ENCODE data around the gene KPNA6. TPM values are rescaled to one million over a fixed set of nuclear protein-coding genes. Genes with fewer than 3 reads are reported as not detected.

KPNA6 gene
- total and polyA plus RNA-seq, 2 of the 4 experiments (the other 2 are of a cell fraction), result 27.0 to 50.7 TPM

DNA sequence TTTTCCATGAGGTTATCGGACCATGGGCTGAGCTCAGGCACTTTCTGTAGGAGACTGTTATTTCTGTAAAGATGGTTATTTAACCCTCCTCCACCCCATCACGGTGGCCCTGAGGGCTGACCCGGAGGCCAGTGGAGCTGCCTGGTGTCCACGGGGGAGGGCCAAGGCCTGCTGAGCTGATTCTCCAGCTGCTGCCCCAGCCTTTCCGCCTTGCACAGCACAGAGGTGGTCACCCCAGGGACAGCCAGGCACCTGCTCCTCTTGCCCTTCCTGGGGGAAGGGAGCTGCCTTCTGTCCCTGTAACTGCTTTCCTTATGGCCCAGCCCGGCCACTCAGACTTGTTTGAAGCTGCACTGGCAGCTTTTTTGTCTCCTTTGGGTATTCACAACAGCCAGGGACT is 90.0 kb downstream of the KPNA6 start:
- no peak overlapping the region for H2AFZ ChIP-seq (replicated peaks; ENCODE audit: low read length, poor library complexity)
- H3K36me3 ChIP-seq (ENCODE audit: control insufficient read depth, insufficient read depth, low read length), result peaks cover 53% of the 10 kb centered on the region

More for the DNA sequence above, 90.0 kb downstream of the KPNA6 start:
- Histone ChIP-seq H3K9me1 (ENCODE audit: insufficient read depth, low read length) (peaks cover 16% of the 10 kb centered on the region; the same call in 1 of the 2 replicates), H3K79me1 (ENCODE audit: low read depth in 1 of 2, low read length in 2 of 2) (peaks cover 9 to 65% of the 10 kb centered on the region in 2 experiments; a peak in 3 of 4 replicates), H4K5ac (ENCODE audit: low read depth, low read length) (no peak overlapping the region), H3K14ac (replicated peaks; ENCODE audit: low read depth, low read length) (no peak overlapping the region), H3K4me1 (ENCODE audit: control insufficient read depth, insufficient read depth, low read length) (peaks cover 31% of the 10 kb centered on the region), H2BK15ac (ENCODE audit: low read depth, low read length) (no peak overlapping the region), H3K18ac (ENCODE audit: low read depth, low read length) (no peak overlapping the region), H3K4ac (ENCODE audit: low read depth, low read length) (no peak overlapping the region), H2BK20ac (ENCODE audit: low read depth, low read length) (no peak overlapping the region), H2AK9ac (replicated peaks; ENCODE audit: low read depth, low read length, poor library complexity) (no peak overlapping the region), H3K23ac (ENCODE audit: low read depth, low read length) (no peak overlapping the region), H3K56ac (ENCODE audit: extremely low read depth, insufficient read depth, low read length) (no peak overlapping the region), H4K91ac (ENCODE audit: insufficient read depth, low read depth, low read length) (no peak overlapping the region), H2BK120ac (ENCODE audit: low read depth, low read length) (no peak overlapping the region), H3K9ac (ENCODE audit: low read depth, low read length) (no peak overlapping the region), H2AK5ac (ENCODE audit: low read depth, low read length) (no peak overlapping the region), H3K27me3 (ENCODE audit: control insufficient read depth, insufficient read depth, low read length) (no peaks in the 10 kb centered on the region), H3K27ac (ENCODE audit: insufficient read depth, low read length) (no peak overlapping the region), H3K4me3 (ENCODE audit: insufficient read depth, low read depth, low read length) (no peak overlapping the region), H3K9me3 (ENCODE audit: control insufficient read depth, insufficient read depth, low read length) (no peaks in the 10 kb centered on the region), H4K8ac (ENCODE audit: low read depth in 2 of 2, low read length in 2 of 2) (no peak overlapping the region), H4K20me1 (ENCODE audit: insufficient read depth, low read length) (0 out of 2 replicates have a peak, but pooled peaks cover 11% of the 10 kb centered on the region), H3K4me2 (ENCODE audit: low read depth, low read length) (no peak overlapping the region), H2BK5ac (ENCODE audit: low read depth, low read length, poor library complexity, severe bottlenecking) (no peak overlapping the region)
- ChIA-PET CTCF (no interaction called here), POLR2A (ENCODE audit: unreplicated experiment) (interaction anchor here (1.0 kb wide), 1 partner anchor 81 kb away, joined by 4 read pairs; no protein-coding TSS in a partner anchor)
- no TSS peak for BruUV-seq (replicated peaks)
- DNase-seq (no peak), ATAC-seq (ENCODE audit: low read depth) (no peak)
- intact Hi-C loops (cut with micrococcal nuclease) (no loop called here), dilution Hi-C loops (cut with HindIII; ENCODE audit: low sequenced_read_pairs, unreplicated experiment) (no loop called here), in situ Hi-C loops (cut with MboI; ENCODE audit: low sequenced_read_pairs) (no loop called here)
- TF ChIP-seq BHLHE40 (IDR thresholded peaks at IDR 0.05; ENCODE audit: low read depth, low read length) (no peak), RAD21 (IDR thresholded peaks at IDR 0.05; ENCODE audit: low read length) (no peak), RCOR1 (IDR thresholded peaks at IDR 0.05; ENCODE audit: insufficient replicate concordance, low read length) (no peak), CHD1 (IDR thresholded peaks at IDR 0.05; ENCODE audit: low read depth, low read length) (no peak), MAFK (IDR thresholded peaks at IDR 0.05; ENCODE audit: low read depth, low read length) (no peak), FOS (IDR thresholded peaks at IDR 0.05; ENCODE audit: low read depth, low read length) (no peak), MXI1 (IDR thresholded peaks at IDR 0.05; ENCODE audit: borderline replicate concordance, low read depth, low read length) (no peak), NFE2L2 (IDR thresholded peaks at IDR 0.05; ENCODE audit: low read depth, low read length) (no peak), CTCF (conservative IDR thresholded peaks at IDR 0.05; ENCODE audit: low read depth, low read length) (no peak), SMC3 (IDR thresholded peaks at IDR 0.05; ENCODE audit: low read depth, low read length) (no peak), RFX5 (IDR thresholded peaks at IDR 0.05; ENCODE audit: low read depth, low read length) (no peak), CEBPB (IDR thresholded peaks at IDR 0.05; ENCODE audit: low read depth, low read length) (no peak), POLR2A (IDR thresholded peaks at IDR 0.05; ENCODE audit: low read depth, low read length) (no peak)
- TF ChIP-seq, protein P1, sequence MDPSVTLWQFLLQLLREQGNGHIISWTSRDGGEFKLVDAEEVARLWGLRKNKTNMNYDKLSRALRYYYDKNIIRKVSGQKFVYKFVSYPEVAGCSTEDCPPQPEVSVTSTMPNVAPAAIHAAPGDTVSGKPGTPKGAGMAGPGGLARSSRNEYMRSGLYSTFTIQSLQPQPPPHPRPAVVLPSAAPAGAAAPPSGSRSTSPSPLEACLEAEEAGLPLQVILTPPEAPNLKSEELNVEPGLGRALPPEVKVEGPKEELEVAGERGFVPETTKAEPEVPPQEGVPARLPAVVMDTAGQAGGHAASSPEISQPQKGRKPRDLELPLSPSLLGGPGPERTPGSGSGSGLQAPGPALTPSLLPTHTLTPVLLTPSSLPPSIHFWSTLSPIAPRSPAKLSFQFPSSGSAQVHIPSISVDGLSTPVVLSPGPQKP (IDR thresholded peaks at IDR 0.05; ENCODE audit: borderline replicate concordance, low read depth, low read length), result no peak
- TF ChIP-seq, protein P2, sequence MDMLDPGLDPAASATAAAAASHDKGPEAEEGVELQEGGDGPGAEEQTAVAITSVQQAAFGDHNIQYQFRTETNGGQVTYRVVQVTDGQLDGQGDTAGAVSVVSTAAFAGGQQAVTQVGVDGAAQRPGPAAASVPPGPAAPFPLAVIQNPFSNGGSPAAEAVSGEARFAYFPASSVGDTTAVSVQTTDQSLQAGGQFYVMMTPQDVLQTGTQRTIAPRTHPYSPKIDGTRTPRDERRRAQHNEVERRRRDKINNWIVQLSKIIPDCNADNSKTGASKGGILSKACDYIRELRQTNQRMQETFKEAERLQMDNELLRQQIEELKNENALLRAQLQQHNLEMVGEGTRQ (IDR thresholded peaks at IDR 0.05; ENCODE audit: low read depth, low read length), result no peak
- no CpG with 5 or more reads among the region's 6 CpGs for WGBS, 2 experiments (ENCODE audit: extremely low coverage in 2 of 2, insufficient read length in 1 of 2)

All from IMR-90 (cell line).